ENCODE data around the gene LIN7C. TPM values are rescaled to one million over a fixed set of nuclear protein-coding genes. Genes with fewer than 3 reads are reported as not detected.

The LIN7C gene
- total and polyA plus RNA-seq, 2 of the 8 experiments (the other 6 are each of a cell fraction or from before 2014, with no cell fraction given), result 10.5 to 42.7 TPM

GRCh38 chr11:27477831-27478230 lies 28.7 kb downstream of the LIN7C start (continued):
- no peak for TF ChIP-seq E2F6 (IDR thresholded peaks at IDR 0.05)
- no peak for TF ChIP-seq PHF8 (conservative IDR thresholded peaks at IDR 0.05; ENCODE audit: low read depth, low read length)
- no peak for TF ChIP-seq POLR2A (IDR thresholded peaks at IDR 0.05; ENCODE audit: control extremely low read depth in 1 of 2, low read depth in 2 of 2, low read length in 2 of 2)
- TF ChIP-seq TAF1 (IDR thresholded peaks at IDR 0.05; ENCODE audit: low read depth, low read length), result no peak
- no peak for TF ChIP-seq SAP30 (IDR thresholded peaks at IDR 0.05; ENCODE audit: insufficient read depth, insufficient replicate concordance, low read length)
- no peak for TF ChIP-seq SUZ12 (IDR thresholded peaks at IDR 0.05; ENCODE audit: low read length)
